ENCODE data around the gene CEBPE.

The CEBPE gene

DNA sequence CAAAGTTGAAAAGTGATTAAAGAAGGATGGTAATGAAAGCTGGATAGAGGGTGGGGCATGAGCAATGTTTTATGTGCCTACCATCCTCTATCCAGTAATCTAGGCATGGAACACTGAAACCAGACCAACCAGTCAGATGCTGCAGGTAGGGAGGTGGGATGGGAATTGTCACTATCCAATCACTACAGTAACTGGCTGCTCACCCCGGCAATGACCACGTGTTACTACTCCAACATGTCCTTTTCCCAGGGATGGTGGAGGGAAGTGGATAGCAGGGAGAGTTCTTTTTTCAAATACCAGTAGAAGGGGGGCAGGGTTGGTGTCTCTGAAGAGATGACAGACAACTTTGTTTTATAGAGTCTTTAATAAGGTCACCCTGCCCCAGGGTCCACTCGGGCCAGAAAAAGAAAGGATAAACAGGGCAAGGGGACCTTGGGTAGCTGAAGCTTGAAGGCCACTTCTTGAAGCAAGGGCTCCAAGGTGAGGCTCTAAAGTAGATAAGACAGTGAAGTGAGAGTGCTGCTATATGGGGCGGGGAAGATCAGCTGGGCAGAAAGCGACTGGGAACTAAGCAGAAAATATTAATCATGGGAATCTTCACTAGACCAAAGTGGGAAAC, 47.0 kb downstream of the CEBPE start:
- DNase-seq, result no peak

DNA sequence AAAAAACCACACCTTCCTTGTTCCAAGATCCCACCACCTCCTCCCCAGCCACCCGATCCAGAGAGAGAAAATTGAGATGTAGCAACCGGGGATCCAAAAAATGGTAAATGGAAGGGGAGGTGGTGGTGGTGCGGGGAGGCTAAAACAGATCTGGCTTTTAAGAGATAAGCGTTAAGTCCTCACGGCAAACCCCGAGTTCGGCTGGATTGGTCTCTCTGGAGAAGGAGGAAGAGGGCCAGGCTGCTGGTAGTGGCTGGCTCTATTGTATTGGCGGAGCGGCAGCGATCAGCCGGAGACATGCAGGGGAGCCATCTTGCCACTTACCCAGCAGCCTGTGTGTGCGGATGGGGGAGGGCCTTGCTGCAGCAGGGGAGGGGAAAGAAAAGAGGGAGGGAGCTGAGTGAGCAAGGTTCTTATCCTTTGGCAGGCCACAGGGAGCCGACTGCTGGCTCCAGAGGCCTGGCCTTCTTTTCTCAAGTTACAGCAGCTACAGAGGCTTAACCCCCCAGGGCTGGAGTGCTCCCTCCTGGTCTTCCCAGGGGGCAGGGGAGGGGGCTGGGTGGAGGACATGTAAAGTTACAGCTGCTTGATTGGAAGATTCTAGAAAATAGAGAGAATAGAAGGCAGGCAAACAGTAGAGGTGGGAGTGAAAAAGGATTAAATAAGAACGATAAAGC, 47.7 kb downstream of the CEBPE start:
- no peak for DNase-seq

- no peak for DNase-seq
These were observed 48.6 kb downstream of the CEBPE start for GRCh38 chr14:23070262-23071129.

DNA sequence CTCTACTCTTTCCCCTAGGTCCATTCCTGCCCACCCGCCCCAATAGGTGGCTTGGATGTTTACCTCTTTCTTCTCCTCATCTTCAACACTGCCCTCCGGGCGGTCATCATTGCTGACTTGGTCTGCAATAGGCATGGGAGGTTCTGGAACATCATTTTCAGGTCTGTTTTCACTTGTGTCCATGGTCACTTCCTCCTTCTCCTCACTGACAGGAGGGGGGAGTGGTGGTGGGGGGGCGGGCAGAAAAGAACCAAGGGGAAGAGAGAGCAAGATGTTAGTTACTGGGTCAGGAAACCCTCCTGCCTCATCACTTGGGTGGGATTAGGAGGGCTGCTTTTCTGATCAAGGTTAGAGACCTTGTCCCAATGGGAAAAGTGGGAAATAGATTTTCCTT, 49.6 kb downstream of the CEBPE start:
- no peak for DNase-seq

- DNase-seq, result no peak
These were observed 50.2 kb downstream of the CEBPE start for GRCh38 chr14:23068789-23069412.

GRCh38 chr14:23067847-23068788, 50.9 kb downstream of the CEBPE start:
- no peak for DNase-seq
